Panc1 (cell line): ENCODE results near the gene FLYWCH2.

Experiments used
- CTCF ChIP-seq: fragments of 450-650 bp; IDR thresholded peaks from 2 replicates; pipeline ENCODE4 v1.5.1; 2017; ENCODE audit warnings: mild to moderate bottlenecking
- POLR2AphosphoS5 ChIP-seq: IDR thresholded peaks from 2 replicates; pipeline ENCODE4 v1.6.1; 2012; ENCODE audit warnings: mild to moderate bottlenecking, low read depth, low read length, moderate library complexity
- REST ChIP-seq, 2 experiments: IDR thresholded peaks; 2 replicates each; pipeline ENCODE4 v1.6.1; 2011 to 2012; ENCODE audit warnings: low read depth in 2 of 2, control low read depth in 1 of 2, low read length in 1 of 2, mild to moderate bottlenecking in 1 of 2, moderate library complexity in 1 of 2; ENCODE audit not compliant: insufficient read depth in 1 of 2
- SIN3A ChIP-seq: IDR thresholded peaks from 2 replicates; pipeline ENCODE4 v1.6.1; 2012; ENCODE audit warnings: low read depth, mild to moderate bottlenecking, low read length, moderate library complexity, borderline replicate concordance; ENCODE audit not compliant: insufficient read depth
- TCF7L2 ChIP-seq: IDR thresholded peaks from 2 replicates; pipeline ENCODE4 v1.6.1; 2011; ENCODE audit warnings: mild to moderate bottlenecking, low read depth, low read length, inconsistent platforms

GRCh38 chr16:2838928-2839327 is 44.1 kb upstream of the FLYWCH2 start:
- peak; percentile 97 for TF ChIP-seq CTCF
- peak; percentile 58; the same call in 1 of the 2 replicates for TF ChIP-seq POLR2AphosphoS5
- no peak for TF ChIP-seq SIN3A
- peak; percentile 24; the same call in 1 of the 2 replicates for TF ChIP-seq TCF7L2
- TF ChIP-seq REST (IDR thresholded peaks at IDR 0.05; ENCODE audit: insufficient read depth in 1 of 2, low read depth in 2 of 2, low read length in 1 of 2) = 0 out of 4 replicates have a peak, but pooled peaks of 1 of the 2 experiments have one; percentile 34
